Gastrocnemius medialis (tissue), 4 donors: ENCODE results near the gene EFNB2. TPM values are rescaled to one million over a fixed set of nuclear protein-coding genes. Genes with fewer than 3 reads are reported as not detected.

Experiments
- ATAC-seq, 2 donors: fragments of 150-250 bp; one replicate each; pipeline ENCODE4 v1.9.1; 2016
- DNase-seq, 2 donors: peaks; one replicate each; pipeline ENCODE4 v3.0.0-alpha.2; 2019
- H3K27ac ChIP-seq, 4 donors: fragments of 200-600 bp; sonication (generic); 1 replicate in 1 of 4; 2 replicates in 3 of 4; pipeline ENCODE4 v1.5.1; 2016 to 2018; ENCODE audit warnings: mild to moderate bottlenecking in 2 of 4, moderate library complexity in 1 of 4
- H3K27me3 ChIP-seq, 3 donors: fragments of 200-600 bp; sonication (generic) in 2 of 3; 1 replicate in 1 of 3; 2 replicates in 2 of 3; pipeline versions ENCODE4 v1.5.1 to v1.6.0; 2016 to 2019; ENCODE audit warnings: mild to moderate bottlenecking in 1 of 3, moderate library complexity in 1 of 3
- H3K36me3 ChIP-seq, 2 donors: fragments of 200-600 bp; sonication (generic) in 1 of 2; one replicate each; pipeline ENCODE4 v1.5.1; 2017 to 2018
- H3K4me1 ChIP-seq, 2 donors: fragments of 200-600 bp; sonication (generic) in 1 of 2; one replicate each; pipeline ENCODE4 v1.5.1; 2016 to 2017; ENCODE audit warnings: mild to moderate bottlenecking in 2 of 2
- H3K4me3 ChIP-seq, 4 donors: fragments of 200-600 bp; sonication (generic) in 3 of 4; 1 replicate in 1 of 4; 2 replicates in 3 of 4; pipeline ENCODE4 v1.5.1; 2016 to 2019; ENCODE audit warnings: mild to moderate bottlenecking in 2 of 4
- H3K9me3 ChIP-seq, 3 donors: fragments of 200-600 bp; sonication (generic) in 2 of 3; 1 replicate in 1 of 3; 2 replicates in 2 of 3; pipeline ENCODE4 v1.5.1; 2016 to 2019
- CTCF ChIP-seq, 5 experiments: fragments of 450-650 bp in 3 of 5; fragments of 200-600 bp in 2 of 5; sonication (generic) in 2 of 5; IDR thresholded peaks in 4 of 5; conservative IDR thresholded peaks in 1 of 5; 1 replicate in 4 of 5; 2 replicates in 1 of 5; pipeline ENCODE4 v1.5.1; 2016 to 2019; ENCODE audit warnings: antibody characterized with exemption in 5 of 5, mild to moderate bottlenecking in 3 of 5, moderate library complexity in 3 of 5
- POLR2A ChIP-seq, 2 donors: fragments of 450-650 bp; IDR thresholded peaks; one replicate each; pipeline ENCODE4 v1.6.1; 2017; ENCODE audit warnings: antibody characterized with exemption in 2 of 2, mild to moderate bottlenecking in 2 of 2, moderate library complexity in 2 of 2
- in situ Hi-C, 4 donors: fragments of 200-750 bp; cut with MboI; loops; one replicate each; pipeline versions ENCODE4 v1.15.0 to v1.8.0; 2017; ENCODE audit warnings: low sequenced_read_pairs in 4 of 4
- intact Hi-C: fragments of 100-400 bp; cut with DNase I; formaldehyde crosslinking; loops from one replicate; pipeline ENCODE4 v1.15.1; 2023; ENCODE audit warnings: low total_unique reads
- total RNA-seq, 4 donors: library from RNA; depleted of rRNA; stranded (reverse); fragments of >200 nt; gene quantifications; one replicate each; pipeline versions ENCODE4 v1.1.0 to v1.2.3, GENCODE V29; 2016

EFNB2 gene
- total RNA-seq, 4 donors from 2014 or later: 5.7 to 9.3 (median 6.1) TPM

DNA sequence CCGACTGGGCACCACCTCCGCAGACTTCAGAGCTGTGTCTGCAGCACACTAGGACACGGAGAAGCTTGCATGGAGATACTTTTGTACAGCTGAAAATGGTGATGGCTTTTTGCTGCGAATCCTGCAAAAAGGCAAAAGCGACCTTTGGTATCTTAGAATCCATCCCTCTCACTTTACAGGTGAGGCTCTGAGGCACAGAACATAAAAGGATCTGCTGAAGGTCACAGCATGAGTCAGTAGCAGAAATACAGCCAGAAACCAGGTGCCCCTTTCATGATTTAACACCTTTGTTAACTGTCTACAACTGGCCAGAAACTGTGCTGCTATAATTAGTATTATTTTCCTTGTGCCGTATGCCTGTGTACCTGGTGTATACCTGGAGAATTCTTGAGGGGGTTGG lies 48.3 kb downstream of the EFNB2 start:
- H3K4me3 ChIP-seq: no peak overlapping the region
- intact Hi-C loops (no loop called here), in situ Hi-C loops (no loop called here)
- no peaks in the 10 kb centered on the region for H3K27me3 ChIP-seq
- peaks cover 0 to 4% of the 10 kb centered on the region in 2 donors for H3K36me3 ChIP-seq
- H3K4me1 ChIP-seq: peaks cover 15 to 25% of the 10 kb centered on the region in 2 donors
- H3K9me3 ChIP-seq: no peaks in the 10 kb centered on the region
- TF ChIP-seq CTCF (IDR thresholded peaks at IDR 0.05 in 4 of 5, conservative IDR thresholded peaks at IDR 0.05 in 1 of 5) (no peak), POLR2A (IDR thresholded peaks at IDR 0.05) (no peak)
- no peak overlapping the region for H3K27ac ChIP-seq
- ATAC-seq (no peak), DNase-seq (no peak)

GRCh38 chr13:106486287-106486686 lies 49.2 kb downstream of the EFNB2 start:
- intact Hi-C loops (no loop called here), in situ Hi-C loops (no loop called here)
- no peaks in the 10 kb centered on the region for H3K27me3 ChIP-seq
- H3K4me3 ChIP-seq: no peak overlapping the region
- H3K4me1 ChIP-seq: peaks cover 15 to 22% of the 10 kb centered on the region in 2 donors
- DNase-seq (no peak), ATAC-seq (no peak)
- no peaks in the 10 kb centered on the region for H3K9me3 ChIP-seq
- TF ChIP-seq POLR2A (IDR thresholded peaks at IDR 0.05) (no peak), CTCF (IDR thresholded peaks at IDR 0.05 in 4 of 5, conservative IDR thresholded peaks at IDR 0.05 in 1 of 5) (no peak)
- no peak overlapping the region for H3K27ac ChIP-seq
- H3K36me3 ChIP-seq: no peaks in the 10 kb centered on the region

- no peaks in the 10 kb centered on the region for H3K27me3 ChIP-seq
- H3K4me1 ChIP-seq: peaks cover 15 to 22% of the 10 kb centered on the region in 2 donors
- DNase-seq: no peak
- TF ChIP-seq POLR2A (IDR thresholded peaks at IDR 0.05): no peak
- TF ChIP-seq CTCF (IDR thresholded peaks at IDR 0.05 in 4 of 5, conservative IDR thresholded peaks at IDR 0.05 in 1 of 5): no peak
- H3K4me3 ChIP-seq: peak overlapping the region in 3 of 4 donors; percentile 2 to 5 (median 5)
- no peaks in the 10 kb centered on the region for H3K36me3 ChIP-seq
- peak; percentile 37 to 58 for ATAC-seq
- in situ Hi-C loops (no loop called here), intact Hi-C loops (no loop called here)
- H3K27ac ChIP-seq: peak overlapping the region; percentile 37 to 47 (median 44)
- H3K9me3 ChIP-seq: no peaks in the 10 kb centered on the region
Observed at GRCh38 chr13:106484537-106485193, 50.8 kb downstream of the EFNB2 start.

- in situ Hi-C loops: no loop called here
- Histone ChIP-seq H3K36me3 (no peaks in the 10 kb centered on the region), H3K4me1 (peaks cover 15 to 22% of the 10 kb centered on the region in 2 donors), H3K4me3 (no peak overlapping the region), H3K9me3 (no peaks in the 10 kb centered on the region), H3K27ac (peak overlapping the region; percentile 37 to 47 (median 44)), H3K27me3 (no peaks in the 10 kb centered on the region)
- ATAC-seq: peak in 1 of 2 donors; percentile 41
- no peak for TF ChIP-seq POLR2A (IDR thresholded peaks at IDR 0.05)
- no peak for TF ChIP-seq CTCF (IDR thresholded peaks at IDR 0.05 in 4 of 5, conservative IDR thresholded peaks at IDR 0.05 in 1 of 5)
- intact Hi-C loops: no loop called here
- DNase-seq: no peak
Observed at GRCh38 chr13:106484084-106484483, 51.4 kb downstream of the EFNB2 start.
